A673 (cell line): ENCODE measurements around the gene HNRNPA2B1. TPM values are rescaled to one million over a fixed set of nuclear protein-coding genes. Genes with fewer than 3 reads are reported as not detected.
"Not testable (repeated sequence)": the region's sequence is repeated elsewhere in the genome, so short reads cannot be mapped to it uniquely, and the experiment has no call there.

ENCODE experiments used
- BruUV-seq: library from RNA; stranded (reverse); fragments of 400-500 nt; replicated peaks from 2 replicates; lab custom pipeline; 2021; lab: Mats Ljungman, UMichigan
- CTCF ChIA-PET: fragments of 300-600 bp; sonication (Branson Sonifier 250); formaldehyde crosslinking; loops from one replicate; lab custom pipeline; 2022; ENCODE audit warnings: antibody characterized with exemption; lab: Charles Lee
- POLR2A ChIA-PET: fragments of 300-600 bp; sonication (Branson Sonifier 250); formaldehyde crosslinking; loops from one replicate; lab custom pipeline; 2022; ENCODE audit warnings: antibody characterized with exemption; ENCODE audit not compliant: low non-redundant PET; lab: Charles Lee
- DNase-seq: peaks from one replicate; pipeline ENCODE4 v3.0.0-alpha.2; 2015; ENCODE audit warnings: low spot score
- H3K27ac ChIP-seq: fragments of 200-600 bp; sonication (generic); 2 replicates; pipeline ENCODE4 v1.5.1; 2016; ENCODE audit warnings: mixed run types, low read depth, mild to moderate bottlenecking, mixed read lengths, antibody characterized with exemption, low read length; ENCODE audit not compliant: poor library complexity, severe bottlenecking
- H3K27me3 ChIP-seq: fragments of 200-600 bp; sonication (generic); replicated peaks from 2 replicates; pipeline ENCODE4 v1.6.1; 2017; ENCODE audit warnings: mixed run types, low read depth, mild to moderate bottlenecking, mixed read lengths, antibody characterized with exemption, low read length; ENCODE audit not compliant: insufficient read depth, poor library complexity
- H3K36me3 ChIP-seq: fragments of 200-600 bp; sonication (generic); 2 replicates; pipeline ENCODE4 v1.6.1; 2016; ENCODE audit warnings: mixed run types, mild to moderate bottlenecking, mixed read lengths, antibody characterized with exemption, low read length; ENCODE audit not compliant: insufficient read depth, poor library complexity, severe bottlenecking
- H3K4me1 ChIP-seq: fragments of 200-600 bp; sonication (generic); 2 replicates; pipeline ENCODE4 v1.6.1; 2017; ENCODE audit warnings: mixed run types, mild to moderate bottlenecking, mixed read lengths, antibody characterized with exemption, low read length; ENCODE audit not compliant: insufficient read depth, poor library complexity, severe bottlenecking
- H3K4me3 ChIP-seq: fragments of 200-600 bp; sonication (generic); 2 replicates; pipeline ENCODE4 v1.5.1; 2016; ENCODE audit warnings: low read depth, mixed run types, mild to moderate bottlenecking, mixed read lengths, low read length; ENCODE audit not compliant: poor library complexity, severe bottlenecking
- H3K9me3 ChIP-seq: fragments of 200-600 bp; sonication (generic); 2 replicates; pipeline ENCODE4 v1.6.1; 2016; ENCODE audit warnings: mixed run types, low read depth, mild to moderate bottlenecking, mixed read lengths, antibody characterized with exemption, low read length; ENCODE audit not compliant: poor library complexity, severe bottlenecking
- CTCF ChIP-seq: fragments of 300-800, 200-600 bp; sonication (generic); conservative IDR thresholded peaks from 2 replicates; pipeline ENCODE4 v1.5.1; 2017; ENCODE audit warnings: low read depth, mild to moderate bottlenecking, antibody characterized with exemption, low read length, moderate library complexity, mixed read lengths
- EZH2 ChIP-seq: fragments of 200-600 bp; sonication (generic); IDR thresholded peaks from 2 replicates; pipeline ENCODE4 v1.6.1; 2017; ENCODE audit warnings: borderline replicate concordance, low read depth, mild to moderate bottlenecking, mixed read lengths, antibody characterized with exemption, low read length; ENCODE audit not compliant: poor library complexity, severe bottlenecking
- intact Hi-C: fragments of 100-400 bp; cut with micrococcal nuclease; formaldehyde crosslinking; loops from one replicate; pipeline ENCODE4 v1.10.0; 2022; ENCODE audit not compliant: unreplicated experiment
- total RNA-seq: library from RNA; stranded (reverse); gene quantifications from 2 replicates; pipeline ENCODE4 v1.2.3, GENCODE V29; 2021

HNRNPA2B1 gene
- total RNA-seq, 1 experiment from 2014 or later, result 1,229 TPM

DNA sequence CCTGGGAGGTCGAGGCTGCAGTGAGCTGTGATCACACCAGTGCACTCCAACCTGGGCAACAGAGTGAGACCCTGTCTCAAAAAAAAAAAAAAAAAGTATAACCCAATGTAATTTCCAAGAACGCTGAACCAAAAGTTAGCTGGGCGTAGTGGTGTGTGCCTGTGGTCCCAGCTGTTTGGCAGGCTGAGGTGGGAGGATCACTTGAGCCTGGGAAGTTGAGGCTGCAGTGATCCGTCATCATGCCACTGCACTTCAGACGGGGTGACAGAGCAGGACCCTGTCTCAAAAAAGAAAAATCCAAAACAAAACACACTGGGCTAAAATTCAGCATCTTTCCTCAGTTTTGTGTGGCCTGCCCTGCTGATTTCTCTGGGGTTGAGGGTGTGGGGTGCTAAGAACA lies 21.1 kb downstream of the HNRNPA2B1 start:
- POLR2A ChIA-PET, result interaction anchor here (1.0 kb wide), 1 partner anchor 20 kb away, joined by 5 read pairs; no protein-coding TSS in a partner anchor
- DNase-seq, result no peak
- Histone ChIP-seq H3K27me3 (no peaks in the 10 kb centered on the region), H3K36me3 (no peaks in the 10 kb centered on the region), H3K4me1 (no peaks in the 10 kb centered on the region), H3K4me3 (no peak overlapping the region), H3K9me3 (no peaks in the 10 kb centered on the region), H3K27ac (no peak overlapping the region)
- intact Hi-C loops, result loop anchor here (1.0 kb wide), 1 partner anchor 88 kb away; no protein-coding TSS in a partner anchor
- CTCF ChIA-PET, result no interaction called here
- no peak for TF ChIP-seq EZH2
- TF ChIP-seq CTCF, result no peak
- no TSS peak for BruUV-seq

GRCh38 chr7:26178272-26178960 lies 22.1 kb downstream of the HNRNPA2B1 start:
- H3K9me3 ChIP-seq, result no peaks in the 10 kb centered on the region
- intact Hi-C loops, result no loop called here
- no peak overlapping the region for H3K4me3 ChIP-seq
- no peak overlapping the region for H3K27ac ChIP-seq
- no TSS peak for BruUV-seq
- no peaks in the 10 kb centered on the region for H3K4me1 ChIP-seq
- H3K36me3 ChIP-seq, result no peaks in the 10 kb centered on the region
- ChIA-PET POLR2A (interaction anchor here (0.6 kb wide), 1 partner anchor 22 kb away, joined by 4 read pairs; no protein-coding TSS in a partner anchor), CTCF (no interaction called here)
- no peak for TF ChIP-seq EZH2
- TF ChIP-seq CTCF, result no peak
- no peak for DNase-seq
- no peaks in the 10 kb centered on the region for H3K27me3 ChIP-seq

- H3K4me1 ChIP-seq, H3K36me3 ChIP-seq, CTCF ChIA-PET, BruUV-seq, H3K27ac ChIP-seq, DNase-seq, H3K27me3 ChIP-seq, H3K9me3 ChIP-seq, H3K4me3 ChIP-seq, POLR2A ChIA-PET, intact Hi-C loops: not testable (repeated sequence)
These were observed 23.3 kb downstream of the HNRNPA2B1 start for GRCh38 chr7:26177269-26177668.

GRCh38 chr7:26176696-26177095 lies 23.9 kb downstream of the HNRNPA2B1 start:
- DNase-seq, CTCF ChIA-PET, POLR2A ChIA-PET, H3K27ac ChIP-seq, H3K4me1 ChIP-seq, H3K4me3 ChIP-seq, intact Hi-C loops, H3K27me3 ChIP-seq, BruUV-seq, H3K36me3 ChIP-seq, H3K9me3 ChIP-seq: not testable (repeated sequence)

DNA sequence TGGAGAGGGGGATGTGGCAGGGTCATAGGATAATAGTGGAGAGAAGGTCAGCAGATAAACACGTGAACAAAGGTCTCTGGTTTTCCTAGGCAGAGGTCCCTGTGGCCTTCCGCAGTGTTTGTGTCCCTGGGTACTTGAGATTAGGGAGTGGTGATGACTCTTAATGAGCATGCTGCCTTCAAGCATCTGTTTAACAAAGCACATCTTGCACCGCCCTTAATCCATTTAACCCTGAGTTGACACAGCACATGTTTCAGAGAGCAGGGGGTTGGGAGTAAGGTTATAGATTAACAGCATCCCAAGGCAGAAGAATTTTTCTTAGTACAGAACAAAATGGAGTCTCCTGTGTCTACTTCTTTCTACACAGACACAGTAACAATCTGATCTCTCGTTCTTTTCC lies 24.6 kb downstream of the HNRNPA2B1 start:
- H3K4me1 ChIP-seq, H3K27me3 ChIP-seq, BruUV-seq, CTCF ChIA-PET, intact Hi-C loops, H3K36me3 ChIP-seq, H3K9me3 ChIP-seq, H3K4me3 ChIP-seq, DNase-seq, H3K27ac ChIP-seq: not testable (repeated sequence)
- POLR2A ChIA-PET, result interaction anchor here (0.6 kb wide), 1 partner anchor 105 kb away, joined by 6 read pairs; no protein-coding TSS in a partner anchor
